ENCODE data around the gene NUAK2.
A peak's percentile ranks its signal among the peaks of the same experiment; 100 is the strongest.

Gene NUAK2

GRCh38 chr1:205345761-205346160, 24.2 kb upstream of the NUAK2 start:
- DNase-seq = no peak

- peak; percentile 33 for DNase-seq
These were observed 22.8 kb upstream of the NUAK2 start for GRCh38 chr1:205344066-205344928.

GRCh38 chr1:205343431-205344065, 22.0 kb upstream of the NUAK2 start:
- no peak for DNase-seq

GRCh38 chr1:205342986-205343385, 21.4 kb upstream of the NUAK2 start:
- no peak for DNase-seq

GRCh38 chr1:205340676-205341075, 19.1 kb upstream of the NUAK2 start:
- no peak for DNase-seq

GRCh38 chr1:205339717-205340116, 18.2 kb upstream of the NUAK2 start:
- DNase-seq = no peak

GRCh38 chr1:205339197-205339702, 17.7 kb upstream of the NUAK2 start:
- DNase-seq = no peak

GRCh38 chr1:205338011-205338410, 16.5 kb upstream of the NUAK2 start:
- DNase-seq = no peak

- DNase-seq = no peak
These were observed 15.9 kb upstream of the NUAK2 start for GRCh38 chr1:205337481-205337880.

- peak; percentile 23 for DNase-seq
These were observed 14.1 kb upstream of the NUAK2 start for GRCh38 chr1:205335692-205336091.

- no peak for DNase-seq
These were observed 10.7 kb upstream of the NUAK2 start for GRCh38 chr1:205332015-205332791.

GRCh38 chr1:205330150-205330549, 8.6 kb upstream of the NUAK2 start:
- no peak for DNase-seq

- no peak for DNase-seq
These were observed 8.2 kb upstream of the NUAK2 start for GRCh38 chr1:205329719-205330118.

- DNase-seq = no peak
These were observed 6.9 kb upstream of the NUAK2 start for GRCh38 chr1:205328476-205328875.

GRCh38 chr1:205326812-205327466, 5.4 kb upstream of the NUAK2 start:
- no peak for DNase-seq

GRCh38 chr1:205325334-205325884, 3.9 kb upstream of the NUAK2 start:
- peak; percentile 35 for DNase-seq

GRCh38 chr1:205324781-205325180, 3.2 kb upstream of the NUAK2 start:
- DNase-seq = no peak

GRCh38 chr1:205323794-205324193, 2.2 kb upstream of the NUAK2 start:
- no peak for DNase-seq

- DNase-seq = no peak
These were observed 376 bp upstream of the NUAK2 start for GRCh38 chr1:205321959-205322283.

GRCh38 chr1:205319081-205320018, 2.2 kb downstream of the NUAK2 start:
- peak; percentile 22 for DNase-seq

- DNase-seq = peak; percentile 62
These were observed 3.1 kb downstream of the NUAK2 start for GRCh38 chr1:205318231-205318991.
